ENCODE measurements around the gene TMED8. TPM values are rescaled to one million over a fixed set of nuclear protein-coding genes. Genes with fewer than 3 reads are reported as not detected.

Gene TMED8
- total RNA-seq, 1 donor from 2014 or later, result 15.3 TPM

GRCh38 chr14:77301103-77301502, 75.8 kb downstream of the TMED8 start:
- DNase-seq (ENCODE audit: low spot score), result no peak

GRCh38 chr14:77299771-77300170, 77.1 kb downstream of the TMED8 start:
- DNase-seq (ENCODE audit: low spot score), result peak; percentile 39

GRCh38 chr14:77296906-77297305, 80.0 kb downstream of the TMED8 start:
- DNase-seq (ENCODE audit: low spot score), result peak; percentile 60

- peak; percentile 35 for DNase-seq (ENCODE audit: low spot score)
Measured at GRCh38 chr14:77296155-77296554, 80.7 kb downstream of the TMED8 start.

GRCh38 chr14:77290705-77291104, 86.2 kb downstream of the TMED8 start:
- peak; percentile 14 for DNase-seq (ENCODE audit: low spot score)

- DNase-seq (ENCODE audit: low spot score), result peak; percentile 16
Measured at GRCh38 chr14:77286576-77286975, 90.3 kb downstream of the TMED8 start.

Other genes with a start within 250 kb of the TMED8 start
- not detected for gene ZDHHC22, start 235.3 kb downstream of the TMED8 start, total RNA-seq
- gene TMEM63C, start 195.3 kb downstream of the TMED8 start, total RNA-seq, result 0.51 TPM
- gene NGB, start 105.9 kb downstream of the TMED8 start, total RNA-seq, result not detected
- 27.2 TPM for gene POMT2, start 56.2 kb downstream of the TMED8 start, total RNA-seq
- 12.0 TPM for gene GSTZ1, start 56.1 kb downstream of the TMED8 start, total RNA-seq
- 1.5 TPM for gene SAMD15, start 285 bp upstream of the TMED8 start, total RNA-seq
- 0.29 TPM for gene NOXRED1, start 46.4 kb upstream of the TMED8 start, total RNA-seq
- gene VIPAS39, start 80.5 kb upstream of the TMED8 start, total RNA-seq, result 13.8 TPM
- gene AHSA1, start 81.0 kb upstream of the TMED8 start, total RNA-seq, result 120 TPM
- not detected for gene ISM2, start 121.7 kb upstream of the TMED8 start, total RNA-seq
- gene SPTLC2, start 239.5 kb upstream of the TMED8 start, total RNA-seq, result 75.2 TPM

Data from mesenteric fat pad (tissue), 1 donor.